GM12872 (cell line): ENCODE results near the gene DCLK2.

Experiments used
- CTCF ChIP-seq: IDR thresholded peaks from 3 replicates; pipeline ENCODE4 v1.5.1; 2011; ENCODE audit warnings: low read depth, mild to moderate bottlenecking, low read length, moderate library complexity; ENCODE audit not compliant: insufficient read depth

DCLK2 gene

GRCh38 chr4:150104404-150105027 is 26.3 kb downstream of the DCLK2 start:
- TF ChIP-seq CTCF: no peak

GRCh38 chr4:150106886-150107285 is 28.6 kb downstream of the DCLK2 start:
- TF ChIP-seq CTCF: no peak

GRCh38 chr4:150108691-150109090 is 30.4 kb downstream of the DCLK2 start:
- TF ChIP-seq CTCF: no peak

- no peak for TF ChIP-seq CTCF
Observed at GRCh38 chr4:150114641-150115040, 36.4 kb downstream of the DCLK2 start.

GRCh38 chr4:150115851-150116250 is 37.6 kb downstream of the DCLK2 start:
- TF ChIP-seq CTCF: no peak

GRCh38 chr4:150116506-150116905 is 38.3 kb downstream of the DCLK2 start:
- no peak for TF ChIP-seq CTCF

- TF ChIP-seq CTCF: no peak
Observed at GRCh38 chr4:150117094-150117493, 38.8 kb downstream of the DCLK2 start.
